GM23338 (cell line): ENCODE data around the gene CRTC1.

Experiments
- CTCF ChIP-seq, 2 experiments: fragments of 200-600 bp in 1 of 2; sonication (generic) in 1 of 2; conservative IDR thresholded peaks; 2 replicates each; pipeline versions ENCODE4 v1.5.1 to v1.6.1; 2016 to 2017; ENCODE audit warnings: antibody characterized with exemption in 2 of 2, low read depth in 2 of 2, mild to moderate bottlenecking in 2 of 2, moderate library complexity in 1 of 2
- EZH2phosphoT487 ChIP-seq: fragments of 200-600 bp; sonication (generic); IDR thresholded peaks from one replicate; pipeline ENCODE4 v1.8.1; 2018; ENCODE audit warnings: antibody characterized with exemption; ENCODE audit not compliant: unreplicated experiment
- POLR2AphosphoS5 ChIP-seq: IDR thresholded peaks from 2 replicates; pipeline ENCODE4 v1.6.1; 2016; ENCODE audit warnings: antibody characterized with exemption, low read depth
- REST ChIP-seq: IDR thresholded peaks from one replicate; pipeline ENCODE4 v1.6.1; 2018; ENCODE audit warnings: antibody characterized with exemption; ENCODE audit not compliant: unreplicated experiment

GRCh38 chr19:18712981-18713380, 29.5 kb downstream of the CRTC1 start:
- TF ChIP-seq POLR2AphosphoS5 (no peak), CTCF (conservative IDR thresholded peaks at IDR 0.05; ENCODE audit: low read depth in 2 of 2) (no peak), REST (no peak), EZH2phosphoT487 (no peak)
